HL-60 (cell line): ENCODE measurements around the gene FBXL7.

Experiments used
- CTCF ChIP-seq: IDR thresholded peaks from one replicate; pipeline ENCODE4 v1.5.1; 2011; ENCODE audit warnings: low read length, control low read depth, inconsistent platforms; ENCODE audit not compliant: insufficient read depth
- GABPA ChIP-seq: IDR thresholded peaks from 2 replicates; pipeline ENCODE4 v1.6.1; 2012; ENCODE audit warnings: low read depth
- POLR2AphosphoS5 ChIP-seq: IDR thresholded peaks from 2 replicates; pipeline ENCODE4 v1.6.1; 2012; ENCODE audit warnings: low read depth
- REST ChIP-seq: IDR thresholded peaks from 2 replicates; pipeline ENCODE4 v1.6.1; 2012; ENCODE audit warnings: low read depth; ENCODE audit not compliant: insufficient replicate concordance
- SPI1 ChIP-seq: IDR thresholded peaks from 2 replicates; pipeline ENCODE4 v1.6.1; 2012; ENCODE audit warnings: low read depth, mild to moderate bottlenecking, borderline replicate concordance

- TF ChIP-seq CTCF (no peak), POLR2AphosphoS5 (no peak), REST (no peak), GABPA (no peak), SPI1 (no peak)
Measured at GRCh38 chr5:15643731-15644130, 143.8 kb downstream of the FBXL7 start.
